GM12878 (cell line): ENCODE results near the gene CHCHD6.

ENCODE experiments used
- BMI1 ChIP-seq: fragments of 450-650 bp; IDR thresholded peaks from 2 replicates; pipeline ENCODE4 v1.6.1; 2016; ENCODE audit warnings: mild to moderate bottlenecking, moderate library complexity, borderline replicate concordance
- SMAD5 ChIP-seq: IDR thresholded peaks from 2 replicates; pipeline ENCODE4 v1.6.1; 2016; ENCODE audit warnings: antibody characterized with exemption, low read depth
- SUPT20H ChIP-seq: IDR thresholded peaks from 2 replicates; pipeline ENCODE4 v1.6.1; 2011; ENCODE audit warnings: low read depth, mild to moderate bottlenecking, low read length, moderate library complexity, borderline replicate concordance; ENCODE audit not compliant: control insufficient read depth
- ZNF207 ChIP-seq: fragments of 450-650 bp; IDR thresholded peaks from 2 replicates; pipeline ENCODE4 v1.6.1; 2014; ENCODE audit warnings: antibody characterized with exemption, mild to moderate bottlenecking, borderline replicate concordance
- ZNF24 ChIP-seq: fragments of 450-650 bp; IDR thresholded peaks from 2 replicates; pipeline ENCODE4 v1.6.1; 2017; ENCODE audit warnings: antibody characterized with exemption, mild to moderate bottlenecking
- ZZZ3 ChIP-seq: IDR thresholded peaks from 2 replicates; pipeline ENCODE4 v1.6.1; 2011; ENCODE audit warnings: low read depth; ENCODE audit not compliant: control insufficient read depth, insufficient read length

- TF ChIP-seq ZZZ3 (no peak), BMI1 (no peak), SUPT20H (no peak), ZNF24 (no peak), ZNF207 (no peak), SMAD5 (no peak)
Observed at GRCh38 chr3:126960604-126960995, 256.6 kb downstream of the CHCHD6 start.
